Inflammatory macrophage (primary cell): ENCODE results near the gene COX15.
"Not testable (repeated sequence)": the region's sequence is repeated elsewhere in the genome, so short reads cannot be mapped to it uniquely, and the experiment has no call there.

Experiments
- DNase-seq, 2 donors: peaks; one replicate each; pipeline ENCODE4 v3.0.0-alpha.2; 2020 to 2022

The COX15 gene

GRCh38 chr10:99740933-99741559, 9.1 kb upstream of the COX15 start:
- DNase-seq = no peak

GRCh38 chr10:99740260-99740659, 8.3 kb upstream of the COX15 start:
- no peak for DNase-seq

DNA sequence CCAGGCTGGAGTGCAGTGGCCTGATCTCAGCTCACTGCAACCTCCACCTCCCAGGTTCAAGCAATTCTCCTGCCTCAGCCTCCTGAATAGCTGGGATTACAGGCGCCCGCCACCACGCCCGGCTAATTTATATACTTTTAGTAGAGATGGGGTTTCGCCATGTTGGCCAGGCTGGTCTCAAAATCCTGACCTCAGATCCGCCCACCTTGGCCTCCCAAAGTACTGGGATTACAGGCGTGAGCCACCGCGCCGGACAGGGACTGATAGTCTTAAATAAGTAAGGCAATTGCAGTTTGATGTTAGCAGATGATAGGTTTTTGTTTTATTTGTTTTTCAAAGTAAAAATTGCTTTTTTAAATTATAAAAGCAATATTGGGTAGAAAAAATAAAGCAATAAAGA, 2.2 kb upstream of the COX15 start:
- not testable (repeated sequence) for DNase-seq

DNA sequence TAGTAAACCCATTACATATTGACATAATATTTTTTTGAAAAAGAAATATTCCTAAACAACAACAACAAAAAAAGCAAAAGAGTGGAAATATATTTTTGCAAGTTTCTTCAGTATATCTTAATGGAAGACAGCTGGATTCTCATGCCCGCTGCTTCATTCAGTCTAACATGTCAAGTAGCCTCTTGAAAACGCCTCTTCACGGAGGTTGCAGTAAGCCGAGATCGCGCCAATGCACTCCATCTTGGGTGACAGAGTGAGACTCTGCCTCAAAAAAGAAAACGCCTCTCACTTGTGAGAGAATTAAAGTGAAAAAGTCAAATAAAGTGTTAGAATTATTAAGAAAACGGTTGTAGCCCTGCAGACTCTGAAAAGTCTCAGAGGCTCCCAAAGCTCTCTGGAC, 1.4 kb upstream of the COX15 start:
- no peak for DNase-seq

DNA sequence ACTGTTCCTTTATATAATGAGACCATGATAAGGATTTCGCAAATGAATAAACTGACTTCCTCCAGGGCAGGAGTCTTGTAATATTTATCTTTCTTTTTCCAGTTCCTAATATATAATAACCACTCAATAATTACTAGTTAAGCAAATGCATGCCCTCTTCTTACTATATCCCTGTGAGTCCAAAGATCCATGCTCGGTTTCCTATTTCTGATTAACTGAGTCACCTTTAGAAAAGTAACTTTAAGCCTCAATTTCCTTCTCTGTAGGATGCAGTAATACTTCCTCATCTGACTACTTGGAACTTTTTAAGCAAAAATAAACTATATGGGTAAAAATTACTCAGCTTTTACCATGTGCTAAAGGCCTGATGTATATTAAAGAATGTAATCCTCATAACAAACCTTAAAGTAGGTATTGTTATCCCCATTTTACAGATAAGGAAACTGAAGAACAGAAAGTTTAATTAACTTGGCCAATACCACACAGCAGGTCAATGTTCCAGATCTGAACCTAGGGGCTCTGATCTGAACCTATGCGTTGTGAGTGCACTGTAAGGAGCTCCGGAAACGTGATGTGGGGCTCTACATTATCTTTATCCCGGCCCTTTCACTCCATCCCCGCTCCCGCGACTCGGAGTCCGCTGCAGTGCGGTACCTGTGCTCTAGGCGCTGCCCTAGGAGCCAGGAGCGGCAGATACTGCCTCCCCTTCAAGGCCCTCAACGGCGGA, 458 bp downstream of the COX15 start:
- peak in 1 of 2 donors; percentile 39 for DNase-seq

GRCh38 chr10:99730026-99730425, 1.9 kb downstream of the COX15 start:
- no peak for DNase-seq

GRCh38 chr10:99720387-99720786, 11.5 kb downstream of the COX15 start:
- DNase-seq = no peak

DNA sequence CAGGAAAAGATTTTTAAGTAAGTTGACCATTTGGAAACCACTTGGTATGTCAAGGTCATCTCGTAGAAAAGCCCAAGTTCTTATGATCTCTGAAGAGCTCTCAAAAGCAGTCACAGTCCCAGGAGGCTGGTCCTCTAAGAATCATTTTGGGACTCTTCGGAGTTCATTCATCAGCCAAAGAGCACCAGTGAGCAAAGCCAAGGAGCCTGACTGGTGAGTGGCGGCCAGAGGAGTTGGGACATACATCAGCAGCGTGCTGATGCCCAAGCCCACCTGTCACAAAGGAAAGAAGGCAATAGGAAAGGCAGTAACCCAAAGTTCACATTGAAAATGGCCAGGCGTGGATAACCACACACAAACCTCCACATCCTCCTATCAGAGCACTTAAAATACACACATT, 17.5 kb downstream of the COX15 start:
- no peak for DNase-seq

GRCh38 chr10:99711129-99711719, 20.7 kb downstream of the COX15 start:
- peak; percentile 70 to 74 for DNase-seq

DNA sequence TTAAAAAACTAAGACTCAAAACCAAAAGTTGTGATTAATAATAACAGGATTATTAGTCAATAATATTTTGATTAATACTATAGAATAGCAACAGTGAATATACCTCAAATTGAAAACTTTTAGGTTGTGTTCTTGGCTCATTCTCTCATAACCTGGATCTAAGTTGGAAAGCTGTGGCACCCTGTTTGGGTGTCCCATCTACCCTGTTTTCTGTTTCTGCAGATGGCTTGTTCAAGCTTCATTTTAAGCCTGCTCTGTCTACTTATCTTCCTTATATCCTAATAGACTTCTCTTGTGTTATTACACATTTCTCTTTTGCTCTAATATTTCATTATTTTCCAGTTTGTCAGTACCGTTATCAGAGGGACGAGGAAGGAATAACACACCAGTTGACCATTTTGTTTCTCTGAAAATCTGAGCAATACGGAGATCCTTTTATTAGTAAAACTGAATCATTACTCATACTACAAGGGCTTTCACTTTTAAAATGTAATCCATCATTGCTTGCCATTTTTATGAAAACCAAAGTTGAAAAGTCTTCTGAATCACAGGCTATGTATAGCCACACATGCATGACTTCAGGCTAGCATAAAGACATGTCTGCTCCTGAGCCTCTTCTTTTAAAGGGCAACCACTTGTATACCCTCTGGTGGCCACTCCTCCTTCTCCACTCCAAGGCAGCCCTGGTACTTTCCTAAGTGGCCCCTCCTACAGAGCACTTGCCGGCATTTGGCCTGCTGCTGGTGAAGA, 22.3 kb downstream of the COX15 start:
- DNase-seq = no peak

DNA sequence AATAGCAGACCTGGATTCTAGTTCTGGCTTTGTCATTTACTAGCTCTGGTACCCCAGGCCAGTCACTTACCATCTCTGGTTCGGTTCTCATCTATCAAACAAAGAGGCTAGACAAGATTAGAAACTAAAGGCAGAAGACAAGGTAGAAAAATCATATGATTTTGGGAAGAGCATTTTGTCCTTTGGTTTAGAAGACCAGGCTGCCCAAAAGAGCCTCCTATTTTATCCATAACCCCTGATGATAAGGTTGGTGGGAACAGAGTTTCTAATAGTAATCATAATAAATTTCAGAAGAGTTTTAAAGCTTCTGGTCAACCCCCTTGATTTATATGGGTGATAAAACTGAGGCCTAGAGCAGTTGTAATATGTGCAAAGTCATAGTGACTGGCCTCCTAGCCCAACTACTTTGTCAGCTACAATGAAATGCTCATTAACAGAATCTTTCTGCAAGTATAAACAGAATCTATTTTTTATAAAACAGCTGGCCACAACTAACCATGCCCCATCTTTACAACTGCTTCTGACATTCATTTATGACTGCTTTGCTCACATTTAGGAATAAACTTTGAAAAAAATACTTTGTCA, 23.4 kb downstream of the COX15 start:
- no peak for DNase-seq

DNA sequence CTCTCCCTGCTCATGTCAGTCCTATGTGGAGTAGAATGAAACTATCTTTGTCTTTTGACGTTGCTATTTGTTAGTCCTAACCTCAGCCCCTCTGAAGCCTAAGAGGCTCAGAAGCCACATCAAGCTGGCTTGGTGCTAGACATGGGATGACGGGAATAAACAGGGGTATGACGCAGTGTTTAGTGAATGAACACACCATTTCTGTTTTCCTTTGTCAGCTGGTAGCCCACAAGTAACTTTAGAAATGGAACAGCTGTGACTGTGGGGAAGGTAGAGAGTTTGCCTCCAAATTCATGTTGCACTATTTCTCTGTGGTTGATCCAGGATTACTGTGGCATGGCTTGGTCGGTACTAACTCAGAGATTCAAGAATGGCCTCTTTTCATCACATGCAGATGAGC, 31.3 kb downstream of the COX15 start:
- no peak for DNase-seq

- DNase-seq = peak in 1 of 2 donors; percentile 13
Measured at GRCh38 chr10:99698504-99699080, 33.3 kb downstream of the COX15 start.

DNA sequence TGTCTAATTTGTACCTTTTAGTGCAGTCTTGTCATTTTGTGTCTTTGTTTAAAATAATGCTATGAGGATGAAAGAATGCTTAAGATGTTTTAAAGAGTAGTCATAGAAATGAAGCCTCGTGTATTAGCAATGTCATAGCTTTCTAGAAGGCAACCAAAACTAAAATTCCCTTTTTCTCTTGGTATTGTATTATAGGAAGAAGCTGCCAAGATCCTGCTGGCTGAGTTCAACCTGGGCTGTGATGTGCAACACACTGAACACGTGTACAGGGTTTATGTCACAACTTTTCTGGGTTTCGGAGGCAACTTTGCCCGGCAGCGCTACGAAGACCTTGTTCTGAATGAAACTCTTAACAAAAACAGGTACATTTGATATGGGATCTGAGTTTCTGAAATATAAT, 36.2 kb downstream of the COX15 start:
- DNase-seq = no peak

- no peak for DNase-seq
Measured at GRCh38 chr10:99693933-99694583, 37.9 kb downstream of the COX15 start.

DNA sequence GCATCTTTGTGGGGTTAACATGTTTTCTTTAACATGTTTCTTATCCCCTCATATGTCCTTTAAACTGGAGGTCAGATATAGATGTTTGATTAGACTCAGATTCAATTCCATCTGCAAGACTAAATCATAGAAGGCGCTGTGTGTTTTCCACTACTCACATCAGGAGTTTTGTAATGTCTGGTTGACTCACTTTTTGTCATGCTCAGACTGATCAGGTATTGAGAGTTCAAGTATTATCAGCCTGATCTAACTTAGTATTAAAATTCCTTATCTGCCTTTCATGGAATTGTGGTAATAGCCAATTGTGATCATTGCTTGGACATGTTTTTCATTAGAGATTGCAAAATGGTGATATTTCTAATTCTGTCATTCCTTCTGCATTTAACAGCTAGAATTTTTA, 42.5 kb downstream of the COX15 start:
- no peak for DNase-seq

- peak; percentile 79 to 81 for DNase-seq
Measured at GRCh38 chr10:99685597-99685967, 46.3 kb downstream of the COX15 start.

DNA sequence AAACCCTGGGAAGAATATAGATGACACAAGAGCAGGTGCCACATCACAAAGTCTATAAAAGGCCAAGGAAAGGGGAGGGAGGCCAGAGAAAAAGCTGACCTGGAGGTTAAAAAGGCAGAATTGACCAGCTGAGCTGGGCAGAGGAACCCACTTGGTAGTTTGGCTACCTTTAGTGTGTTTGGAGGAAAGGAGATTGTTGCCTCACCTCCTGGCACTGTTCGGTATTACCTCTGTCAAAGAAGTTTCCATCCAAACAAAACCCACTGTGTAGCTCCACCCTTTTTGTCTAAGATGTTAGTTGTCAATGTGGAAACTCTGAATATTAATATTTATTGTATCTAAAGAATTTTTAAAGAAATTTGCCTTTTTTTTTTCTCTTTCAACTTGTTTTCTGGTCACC, 49.2 kb downstream of the COX15 start:
- DNase-seq = no peak
